Smooth muscle cell (in vitro differentiated cells): ENCODE data around the gene CYP2J2. TPM values are rescaled to one million over a fixed set of nuclear protein-coding genes. Genes with fewer than 3 reads are reported as not detected.

Experiments
- DNase-seq: peaks from one replicate; lab custom pipeline; 2025; ENCODE audit not compliant: unreplicated experiment; lab: John Stamatoyannopoulos, UW
- H2AFZ ChIP-seq: fragments of 200-600 bp; sonication (generic); 2 replicates; pipeline ENCODE4 v1.6.0; 2016; ENCODE audit warnings: antibody characterized with exemption, low read depth, mild to moderate bottlenecking
- H3F3A ChIP-seq: fragments of 200-600 bp; sonication (generic); 2 replicates; pipeline ENCODE4 v1.6.0; 2017; ENCODE audit warnings: antibody characterized with exemption, low read depth
- H3K27ac ChIP-seq: fragments of 200-600 bp; sonication (generic); 2 replicates; pipeline ENCODE4 v1.5.1; 2016; ENCODE audit warnings: low read depth, mild to moderate bottlenecking
- H3K27me3 ChIP-seq: fragments of 200-600 bp; sonication (generic); 2 replicates; pipeline ENCODE4 v1.6.1; 2016; ENCODE audit warnings: low read depth, mild to moderate bottlenecking
- H3K36me3 ChIP-seq: fragments of 200-600 bp; sonication (generic); 2 replicates; pipeline ENCODE4 v1.5.1; 2016; ENCODE audit warnings: low read depth
- H3K4me1 ChIP-seq: fragments of 200-600 bp; sonication (generic); 2 replicates; pipeline ENCODE4 v1.5.1; 2016; ENCODE audit warnings: low read depth
- H3K4me2 ChIP-seq: fragments of 200-600 bp; sonication (generic); 2 replicates; pipeline ENCODE4 v1.6.0; 2016; ENCODE audit warnings: mild to moderate bottlenecking
- H3K4me3 ChIP-seq: fragments of 200-600 bp; sonication (generic); 2 replicates; pipeline ENCODE4 v1.5.1; 2016; ENCODE audit warnings: mild to moderate bottlenecking
- H3K79me2 ChIP-seq: fragments of 200-600 bp; sonication (generic); 2 replicates; pipeline ENCODE4 v1.6.0; 2016; ENCODE audit warnings: low read depth, mild to moderate bottlenecking
- H3K9ac ChIP-seq: fragments of 200-600 bp; sonication (generic); 2 replicates; pipeline ENCODE4 v1.6.0; 2016; ENCODE audit warnings: low read depth
- H3K9me3 ChIP-seq: fragments of 200-600 bp; sonication (generic); replicated peaks from 2 replicates; pipeline ENCODE4 v1.5.1; 2016; ENCODE audit warnings: low read depth
- H4K20me1 ChIP-seq: fragments of 200-600 bp; sonication (generic); 2 replicates; pipeline ENCODE4 v1.6.0; 2016; ENCODE audit warnings: low read depth
- WGBS: methylation state at CpG from one replicate; pipeline ENCODE4 v1.1.7; 2016; ENCODE audit warnings: low lambda C conversion rate; 5-methylcytosine and 5-hydroxymethylcytosine counted together
- polyA plus RNA-seq: library from polyadenylated mRNA; unstranded; fragments of >200 nt; fragmentation: Nextera tagmentation; extraction: Ambion mirVana; gene quantifications from 2 replicates; pipeline ENCODE4 v1.2.1, GENCODE V29; 2016
- total RNA-seq: library from RNA; depleted of rRNA; stranded (reverse); fragments of >200 nt; gene quantifications from 2 replicates; pipeline ENCODE4 v1.2.3, GENCODE V29; 2014
- TF ChIP-seq, protein P1 (sequence below): fragments of 200-600 bp; sonication (generic); IDR thresholded peaks from 2 replicates; pipeline ENCODE4 v1.5.1; 2017; ENCODE audit warnings: borderline replicate concordance, mild to moderate bottlenecking, antibody characterized with exemption; ENCODE audit not compliant: insufficient read depth, poor library complexity, severe bottlenecking

The CYP2J2 gene
- total and polyA plus RNA-seq, 2 experiments from 2014 or later = 1.7 to 2.5 TPM

- Histone ChIP-seq H3K9me3 (no peaks in the 10 kb centered on the region), H3K27ac (no peak overlapping the region), H3K79me2 (no peaks in the 10 kb centered on the region), H3F3A (no peaks in the 10 kb centered on the region), H3K4me2 (peak overlapping the region; percentile 71), H3K4me3 (no peak overlapping the region), H3K27me3 (no peaks in the 10 kb centered on the region), H4K20me1 (no peaks in the 10 kb centered on the region), H2AFZ (peak overlapping the region; percentile 19), H3K36me3 (no peaks in the 10 kb centered on the region), H3K9ac (no peak overlapping the region), H3K4me1 (no peaks in the 10 kb centered on the region)
- 4% methylated on average over 6 of the region's 6 CpGs for WGBS
- TF ChIP-seq, protein P1, sequence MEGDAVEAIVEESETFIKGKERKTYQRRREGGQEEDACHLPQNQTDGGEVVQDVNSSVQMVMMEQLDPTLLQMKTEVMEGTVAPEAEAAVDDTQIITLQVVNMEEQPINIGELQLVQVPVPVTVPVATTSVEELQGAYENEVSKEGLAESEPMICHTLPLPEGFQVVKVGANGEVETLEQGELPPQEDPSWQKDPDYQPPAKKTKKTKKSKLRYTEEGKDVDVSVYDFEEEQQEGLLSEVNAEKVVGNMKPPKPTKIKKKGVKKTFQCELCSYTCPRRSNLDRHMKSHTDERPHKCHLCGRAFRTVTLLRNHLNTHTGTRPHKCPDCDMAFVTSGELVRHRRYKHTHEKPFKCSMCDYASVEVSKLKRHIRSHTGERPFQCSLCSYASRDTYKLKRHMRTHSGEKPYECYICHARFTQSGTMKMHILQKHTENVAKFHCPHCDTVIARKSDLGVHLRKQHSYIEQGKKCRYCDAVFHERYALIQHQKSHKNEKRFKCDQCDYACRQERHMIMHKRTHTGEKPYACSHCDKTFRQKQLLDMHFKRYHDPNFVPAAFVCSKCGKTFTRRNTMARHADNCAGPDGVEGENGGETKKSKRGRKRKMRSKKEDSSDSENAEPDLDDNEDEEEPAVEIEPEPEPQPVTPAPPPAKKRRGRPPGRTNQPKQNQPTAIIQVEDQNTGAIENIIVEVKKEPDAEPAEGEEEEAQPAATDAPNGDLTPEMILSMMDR = peak; percentile 92
- DNase-seq = no peak
Measured at GRCh38 chr1:59947047-59947938, 20.7 kb upstream of the CYP2J2 start.

DNA sequence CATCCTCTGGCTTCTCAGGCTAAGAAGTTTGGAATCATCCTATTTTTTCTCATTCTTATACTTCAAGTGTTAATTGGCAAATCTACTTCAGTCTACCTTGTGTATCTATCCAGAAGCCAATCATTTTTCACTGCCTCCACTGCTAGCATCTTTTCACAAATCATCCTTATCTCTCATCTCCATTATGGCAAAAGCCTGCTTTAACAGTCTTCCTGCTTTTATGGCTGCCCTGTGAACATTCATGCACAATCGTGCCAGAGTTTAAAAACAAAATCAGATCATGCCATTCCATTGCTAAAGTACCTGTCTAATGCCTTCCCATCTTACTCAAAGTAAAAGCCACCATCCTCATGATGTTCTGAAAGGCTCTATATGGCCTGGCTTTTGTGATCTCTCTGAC is 19.2 kb upstream of the CYP2J2 start:
- Histone ChIP-seq H3F3A (no peaks in the 10 kb centered on the region), H3K9me3 (no peaks in the 10 kb centered on the region), H3K36me3 (no peaks in the 10 kb centered on the region), H3K27me3 (no peaks in the 10 kb centered on the region), H3K4me1 (no peaks in the 10 kb centered on the region), H3K9ac (no peak overlapping the region), H2AFZ (no peak overlapping the region), H3K4me3 (no peak overlapping the region), H3K27ac (no peak overlapping the region), H3K4me2 (no peak overlapping the region), H4K20me1 (no peaks in the 10 kb centered on the region), H3K79me2 (no peaks in the 10 kb centered on the region)
- no peak for DNase-seq
- TF ChIP-seq, protein P1 = no peak
- 56% methylated on average over 1 of the region's 1 CpG for WGBS

DNA sequence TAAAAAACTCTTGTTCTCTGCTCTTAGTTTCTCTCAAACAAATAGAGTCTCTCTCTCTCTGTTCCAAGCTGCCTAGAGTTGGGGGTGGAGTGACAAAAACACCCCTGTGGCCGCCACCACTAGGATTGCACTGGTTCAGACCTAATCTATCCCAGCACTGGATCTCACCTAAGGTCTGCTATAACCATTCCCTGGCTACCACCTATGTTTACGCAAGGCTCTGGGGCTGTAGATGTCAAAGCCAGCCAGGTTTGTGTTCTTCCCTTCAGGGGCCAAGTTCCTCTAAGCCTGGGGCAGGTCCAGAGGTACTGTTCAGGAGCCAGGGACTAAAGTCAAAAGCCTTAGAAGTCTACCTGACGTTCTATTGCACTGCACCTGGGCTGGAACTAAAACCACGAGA is 12.8 kb upstream of the CYP2J2 start:
- no peaks in the 10 kb centered on the region for H3K36me3 ChIP-seq
- no peak overlapping the region for H3K4me2 ChIP-seq
- no peak overlapping the region for H3K9ac ChIP-seq
- DNase-seq = no peak
- H3K79me2 ChIP-seq = no peaks in the 10 kb centered on the region
- TF ChIP-seq, protein P1 = no peak
- no peaks in the 10 kb centered on the region for H3K4me1 ChIP-seq
- no peaks in the 10 kb centered on the region for H3K27me3 ChIP-seq
- H3F3A ChIP-seq = no peaks in the 10 kb centered on the region
- no peaks in the 10 kb centered on the region for H3K9me3 ChIP-seq
- no peak overlapping the region for H2AFZ ChIP-seq
- H4K20me1 ChIP-seq = no peaks in the 10 kb centered on the region
- H3K4me3 ChIP-seq = no peak overlapping the region
- WGBS = 93% methylated on average over 4 of the region's 4 CpGs
- no peak overlapping the region for H3K27ac ChIP-seq
